Measurements from ENCODE around the gene PCDH12.

DNA sequence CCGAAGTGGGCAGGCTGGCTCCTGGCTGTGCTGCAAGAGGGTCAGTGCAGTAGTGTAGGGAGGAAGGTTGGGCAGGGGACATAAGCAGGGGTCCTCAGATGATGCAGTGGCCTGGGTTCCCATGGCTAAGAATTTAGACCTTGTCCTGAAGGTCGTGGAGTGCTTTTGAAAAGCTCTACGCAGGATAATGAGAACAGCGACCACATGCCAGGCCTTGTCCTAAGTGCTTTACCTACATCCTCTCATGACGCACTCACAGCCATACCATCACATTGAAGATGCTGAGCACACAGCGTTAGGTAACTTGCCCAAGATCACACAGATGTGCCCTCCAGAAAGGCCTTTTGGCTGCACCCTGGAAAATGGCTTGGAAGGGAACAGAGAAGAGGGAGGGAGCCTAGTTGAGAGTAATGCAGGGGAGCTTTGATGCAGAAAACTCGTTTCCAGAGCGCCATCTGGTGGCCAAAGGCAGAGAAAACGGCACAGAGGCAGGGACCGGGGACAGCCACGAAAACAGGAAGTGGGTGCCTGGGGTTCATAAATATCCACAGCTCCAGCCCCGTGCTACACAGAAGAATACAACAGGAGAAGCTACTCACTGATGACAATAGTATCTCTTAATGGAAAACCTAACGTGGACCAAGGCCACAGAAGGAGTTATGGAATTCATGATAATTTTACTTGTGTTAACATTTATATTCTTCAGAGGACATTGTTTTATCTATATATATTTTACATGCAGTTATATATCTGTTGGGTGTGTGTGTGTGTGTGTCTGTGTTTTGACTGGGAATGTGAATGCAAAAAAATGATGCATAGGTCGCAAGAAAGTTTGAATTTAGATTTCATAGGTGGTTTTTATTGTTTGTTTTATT is 2.7 kb upstream of the PCDH12 start:
- peak in 1 of 2 donors; percentile 73 for TF ChIP-seq POLR2AphosphoS5 (IDR thresholded peaks at IDR 0.05; ENCODE audit: insufficient read depth in 1 of 2, low read depth in 1 of 2)
- TF ChIP-seq, protein P1, sequence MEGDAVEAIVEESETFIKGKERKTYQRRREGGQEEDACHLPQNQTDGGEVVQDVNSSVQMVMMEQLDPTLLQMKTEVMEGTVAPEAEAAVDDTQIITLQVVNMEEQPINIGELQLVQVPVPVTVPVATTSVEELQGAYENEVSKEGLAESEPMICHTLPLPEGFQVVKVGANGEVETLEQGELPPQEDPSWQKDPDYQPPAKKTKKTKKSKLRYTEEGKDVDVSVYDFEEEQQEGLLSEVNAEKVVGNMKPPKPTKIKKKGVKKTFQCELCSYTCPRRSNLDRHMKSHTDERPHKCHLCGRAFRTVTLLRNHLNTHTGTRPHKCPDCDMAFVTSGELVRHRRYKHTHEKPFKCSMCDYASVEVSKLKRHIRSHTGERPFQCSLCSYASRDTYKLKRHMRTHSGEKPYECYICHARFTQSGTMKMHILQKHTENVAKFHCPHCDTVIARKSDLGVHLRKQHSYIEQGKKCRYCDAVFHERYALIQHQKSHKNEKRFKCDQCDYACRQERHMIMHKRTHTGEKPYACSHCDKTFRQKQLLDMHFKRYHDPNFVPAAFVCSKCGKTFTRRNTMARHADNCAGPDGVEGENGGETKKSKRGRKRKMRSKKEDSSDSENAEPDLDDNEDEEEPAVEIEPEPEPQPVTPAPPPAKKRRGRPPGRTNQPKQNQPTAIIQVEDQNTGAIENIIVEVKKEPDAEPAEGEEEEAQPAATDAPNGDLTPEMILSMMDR (IDR thresholded peaks at IDR 0.05): peak; percentile 66 to 90 (median 79)
- TF ChIP-seq POLR2A (IDR thresholded peaks at IDR 0.05): no peak

Measured in vagina (tissue), 2 donors.